BE2C (cell line): ENCODE results near the gene LAMB2.
A peak's percentile ranks its signal among the peaks of the same experiment; 100 is the strongest.

Experiments used
- DNase-seq: peaks from one replicate; pipeline ENCODE4 v3.0.0-alpha.2; 2020
- H3K27me3 ChIP-seq: fragments of 250-450 bp; sonication (Bioruptor Pico); 2 replicates; pipeline ENCODE4 v1.5.1; 2020; ENCODE audit warnings: mild to moderate bottlenecking
- H3K36me3 ChIP-seq: fragments of 250-450 bp; sonication (Bioruptor Pico); 2 replicates; pipeline ENCODE4 v1.5.1; 2020; ENCODE audit warnings: mild to moderate bottlenecking
- H3K4me1 ChIP-seq: fragments of 250-450 bp; sonication (Bioruptor Pico); 2 replicates; pipeline ENCODE4 v1.5.1; 2020
- H3K4me3 ChIP-seq: 2 replicates; pipeline ENCODE4 v1.5.1; 2011; ENCODE audit warnings: low read depth, low read length
- H3K9me3 ChIP-seq: fragments of 250-450 bp; sonication (Bioruptor Pico); 2 replicates; pipeline ENCODE4 v1.5.1; 2020
- CTCF ChIP-seq: IDR thresholded peaks from 2 replicates; pipeline ENCODE4 v1.5.1; 2012; ENCODE audit warnings: mild to moderate bottlenecking, low read depth, low read length

Gene LAMB2

DNA sequence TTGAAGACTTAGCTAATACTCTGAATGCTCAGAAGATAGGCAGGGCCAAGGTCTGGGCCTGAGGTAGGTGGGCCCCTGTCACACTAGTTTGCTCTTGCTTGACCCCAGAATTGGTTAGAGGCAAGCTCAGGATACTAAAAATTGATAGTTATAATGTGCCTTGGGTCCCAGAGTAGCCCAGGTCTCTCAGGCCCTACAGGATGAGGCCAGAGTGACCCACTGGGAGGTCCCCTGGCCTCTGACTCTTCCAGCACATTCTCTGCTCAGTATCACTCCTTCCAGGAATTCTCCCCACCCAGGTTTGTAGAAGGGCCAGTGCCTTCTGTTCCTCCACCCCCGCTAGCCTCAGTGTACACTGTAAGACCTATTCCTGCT, 37.9 kb upstream of the LAMB2 start:
- TF ChIP-seq CTCF: no peak
- DNase-seq: no peak
- Histone ChIP-seq H3K4me3 (no peak overlapping the region), H3K4me1 (peaks cover 14% of the 10 kb centered on the region), H3K27me3 (no peaks in the 10 kb centered on the region), H3K36me3 (peaks cover 7% of the 10 kb centered on the region), H3K9me3 (no peaks in the 10 kb centered on the region)

GRCh38 chr3:49166752-49167556, 34.1 kb upstream of the LAMB2 start:
- peak overlapping the region; percentile 38 for H3K4me3 ChIP-seq
- TF ChIP-seq CTCF: no peak
- no peaks in the 10 kb centered on the region for H3K9me3 ChIP-seq
- no peak for DNase-seq
- H3K27me3 ChIP-seq: no peaks in the 10 kb centered on the region
- peaks cover 3% of the 10 kb centered on the region; the same call in 1 of the 2 replicates for H3K36me3 ChIP-seq
- H3K4me1 ChIP-seq: peaks cover 4% of the 10 kb centered on the region; the same call in 1 of the 2 replicates

GRCh38 chr3:49165771-49166751, 33.2 kb upstream of the LAMB2 start, which contains the start of gene CCDC71:
Gene CCDC71, minus strand, starts transcription at chr3:49166331. Its CDS starts 2,123 bp downstream, at chr3:49164208.
- DNase-seq: peak; percentile 58

GRCh38 chr3:49164983-49165720, 32.3 kb upstream of the LAMB2 start:
- no peak for TF ChIP-seq CTCF
- H3K27me3 ChIP-seq: no peaks in the 10 kb centered on the region
- peak overlapping the region; percentile 71 for H3K4me3 ChIP-seq
- no peak for DNase-seq
- no peaks in the 10 kb centered on the region for H3K4me1 ChIP-seq
- peaks cover 3% of the 10 kb centered on the region; the same call in 1 of the 2 replicates for H3K36me3 ChIP-seq
- H3K9me3 ChIP-seq: no peaks in the 10 kb centered on the region

More at GRCh38 chr3:49165771-49166751, 33.2 kb upstream of the LAMB2 start, which contains the start of gene CCDC71:
- Histone ChIP-seq H3K9me3 (no peaks in the 10 kb centered on the region), H3K4me1 (peaks cover 4% of the 10 kb centered on the region; the same call in 1 of the 2 replicates), H3K36me3 (peaks cover 3% of the 10 kb centered on the region; the same call in 1 of the 2 replicates), H3K27me3 (no peaks in the 10 kb centered on the region), H3K4me3 (peak within 1 kb of the TSS; percentile 71)
- no peak for TF ChIP-seq CTCF

DNA sequence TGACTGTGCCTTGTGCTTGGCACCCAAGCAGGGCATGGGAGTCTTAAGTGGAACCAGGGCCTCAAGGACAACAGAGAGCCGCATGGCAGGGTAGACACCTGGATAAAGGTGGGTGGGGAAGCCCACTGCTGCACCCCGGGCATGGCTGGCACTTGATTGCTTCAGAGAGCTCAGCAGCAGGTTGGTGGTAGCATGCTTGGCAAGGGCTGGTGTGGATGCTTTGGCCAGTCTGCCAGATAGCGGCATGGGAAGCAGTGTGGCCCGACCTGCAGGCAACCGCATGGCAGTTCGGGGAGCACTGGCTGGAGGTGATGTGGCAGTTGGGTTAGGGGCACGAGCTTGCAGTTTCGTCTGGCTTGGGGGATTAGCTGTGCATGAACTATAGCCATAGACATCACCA, 30.8 kb upstream of the LAMB2 start:
- Histone ChIP-seq H3K9me3 (no peaks in the 10 kb centered on the region), H3K4me3 (no peak overlapping the region), H3K27me3 (no peaks in the 10 kb centered on the region), H3K36me3 (peaks cover 3% of the 10 kb centered on the region; the same call in 1 of the 2 replicates), H3K4me1 (no peaks in the 10 kb centered on the region)
- no peak for TF ChIP-seq CTCF
- no peak for DNase-seq
